Dedifferentiated amniotic fluid mesenchymal stem cell (primary cell): Measurements from ENCODE around the gene PHF21B.
"Not testable (repeated sequence)": the region's sequence is repeated elsewhere in the genome, so short reads cannot be mapped to it uniquely, and the experiment has no call there.

Experiments
- DNase-seq: peaks from one replicate; pipeline ENCODE4 v3.0.0-alpha.2; 2016; ENCODE audit errors: extremely low spot score

The PHF21B gene

DNA sequence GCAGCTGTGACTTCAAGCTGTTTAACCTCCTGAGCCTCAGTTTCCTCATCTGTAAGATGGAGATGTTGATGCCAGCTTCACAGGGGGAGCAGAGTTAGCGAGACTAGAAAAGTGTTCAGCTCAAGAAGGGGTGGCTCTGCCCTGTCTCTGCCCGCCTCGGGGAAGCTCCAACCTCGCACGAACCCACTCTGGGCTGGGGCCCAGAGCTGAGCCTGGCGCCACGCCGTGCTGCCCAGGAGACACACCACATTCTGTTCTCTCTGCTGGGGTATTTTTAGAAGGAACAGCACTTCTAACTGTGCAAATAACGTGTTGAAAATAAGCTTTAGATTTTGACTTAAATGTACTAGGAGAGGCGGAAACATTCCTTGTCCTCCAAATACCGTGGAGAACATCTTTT lies 74.1 kb downstream of the PHF21B start:
- DNase-seq, result no peak

DNA sequence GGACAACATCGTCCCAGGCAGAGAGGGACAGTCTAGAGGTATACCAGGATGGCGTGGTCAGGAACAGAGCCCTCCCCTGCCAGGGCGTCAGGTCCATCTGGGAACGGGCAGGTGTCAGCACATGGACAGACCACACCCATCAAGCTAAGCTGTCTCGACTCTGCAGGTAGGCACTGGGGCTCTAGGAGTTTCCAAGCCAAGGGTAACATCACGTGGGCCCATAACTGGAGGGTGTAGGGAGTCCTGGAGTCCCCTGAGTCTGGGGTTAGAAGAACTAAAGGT lies 75.4 kb downstream of the PHF21B start:
- DNase-seq, result no peak

DNA sequence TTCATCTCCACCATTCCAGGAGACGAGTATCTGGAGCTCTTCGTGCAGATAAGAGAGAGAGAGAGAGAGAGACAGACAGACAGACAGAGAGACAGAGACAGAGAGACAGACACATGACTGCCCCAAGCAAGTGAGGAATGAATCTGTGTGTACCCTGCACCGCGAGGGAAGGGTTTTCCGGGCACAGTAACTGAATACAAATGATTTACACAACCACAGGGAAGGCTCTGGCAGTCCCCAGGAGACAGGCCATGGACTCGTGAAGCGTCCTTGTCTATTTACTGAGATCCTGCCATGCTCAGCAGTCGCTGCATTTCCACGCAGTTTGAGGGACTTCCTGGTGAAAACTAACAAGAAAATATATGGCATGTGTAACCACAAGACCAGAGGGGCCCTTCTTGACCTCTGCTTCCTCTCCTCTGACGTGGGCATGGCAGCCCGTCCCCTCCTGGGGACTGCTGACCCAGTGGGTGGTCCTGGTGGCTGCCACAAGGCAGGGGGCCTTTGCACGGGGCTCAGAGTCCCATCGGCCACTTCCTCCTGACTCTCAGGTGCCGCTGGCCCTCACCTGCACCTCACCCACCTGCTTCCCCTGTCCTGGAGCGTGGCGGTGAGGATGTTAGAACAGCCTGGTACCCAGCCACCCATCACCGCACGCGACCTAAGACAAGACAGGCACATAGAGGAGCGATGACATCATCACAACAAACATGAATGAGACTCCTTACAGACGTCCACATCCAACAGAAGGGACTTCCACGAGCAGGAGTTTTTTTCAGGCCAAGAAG lies 75.9 kb downstream of the PHF21B start:
- DNase-seq, result no peak

DNA sequence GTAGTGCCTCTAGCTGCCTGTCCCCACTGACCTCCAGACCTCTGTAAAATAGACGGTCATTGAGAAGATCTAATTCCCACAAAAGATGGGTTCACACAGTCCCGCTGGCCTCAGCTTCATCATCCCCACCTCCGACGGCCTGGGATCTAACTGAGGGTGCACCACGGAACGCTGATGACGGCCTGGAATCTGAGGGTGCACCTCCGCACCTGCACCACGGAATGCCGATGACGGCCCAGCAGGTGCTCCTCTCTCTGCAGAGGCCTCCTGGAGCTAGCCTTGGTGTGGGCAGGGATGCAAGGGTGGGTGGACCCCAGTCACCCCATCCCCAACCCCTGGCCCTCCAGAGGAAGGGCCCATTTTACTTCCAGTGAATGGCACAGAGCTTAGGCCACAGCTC lies 77.3 kb downstream of the PHF21B start:
- no peak for DNase-seq

DNA sequence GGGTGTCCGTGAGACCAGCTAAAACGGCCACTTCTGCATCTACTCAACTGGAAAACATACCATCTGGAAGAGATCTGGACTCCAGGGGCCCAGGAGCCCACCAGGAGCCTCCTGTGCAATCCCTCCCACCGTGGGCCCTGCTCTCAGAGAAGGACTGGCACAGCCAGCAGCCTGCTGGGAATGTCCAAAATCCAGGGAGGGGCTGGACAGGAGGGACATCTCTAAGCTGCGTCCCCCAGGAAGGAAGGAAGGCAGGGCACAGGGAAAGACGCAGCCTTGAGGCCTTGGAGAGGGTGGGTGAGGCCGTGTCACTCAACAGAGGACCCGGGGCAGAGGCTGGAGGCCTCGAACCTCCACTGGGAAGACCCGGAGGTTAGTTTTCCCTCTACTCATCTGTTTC lies 78.0 kb downstream of the PHF21B start:
- DNase-seq, result no peak

DNA sequence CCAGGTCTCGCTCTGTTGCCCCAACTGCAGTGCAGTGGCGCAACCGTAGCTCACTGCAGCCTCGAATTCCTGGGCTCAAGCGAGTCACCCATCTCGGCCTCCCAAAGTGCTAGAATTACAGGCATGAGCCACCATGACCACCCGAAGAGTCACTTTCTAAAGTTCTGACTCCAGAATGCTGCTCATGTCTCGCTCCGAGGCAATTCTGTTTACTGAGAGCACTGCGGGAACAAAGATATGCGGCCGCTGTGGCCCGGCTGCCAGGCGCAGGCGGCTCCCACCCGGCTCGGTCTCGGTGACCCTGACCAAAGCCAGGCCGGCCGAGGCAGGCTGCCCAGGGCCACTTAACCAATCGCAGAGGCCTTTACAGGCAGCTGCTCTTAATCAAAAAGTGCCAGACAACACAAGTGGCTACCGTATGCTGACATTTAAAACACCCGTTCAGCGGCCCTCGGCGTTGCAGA lies 78.7 kb downstream of the PHF21B start:
- peak; percentile 26 for DNase-seq

DNA sequence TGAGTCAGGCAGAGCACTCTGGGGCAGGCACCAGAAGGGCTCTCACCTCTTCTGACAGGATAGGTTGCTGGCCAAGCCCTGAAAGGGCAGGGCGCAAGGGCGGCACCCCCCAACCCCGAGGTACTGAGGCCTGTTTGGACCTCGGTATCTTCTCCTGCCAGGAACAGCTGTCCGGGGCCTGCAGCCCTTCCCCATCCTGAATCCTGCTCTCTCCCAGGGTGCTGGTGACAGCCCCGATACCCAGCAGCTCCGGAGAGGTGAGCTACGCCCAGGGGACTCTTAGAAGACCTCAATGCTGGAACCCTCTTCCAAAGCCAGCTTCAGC lies 79.1 kb downstream of the PHF21B start:
- DNase-seq, result no peak

DNA sequence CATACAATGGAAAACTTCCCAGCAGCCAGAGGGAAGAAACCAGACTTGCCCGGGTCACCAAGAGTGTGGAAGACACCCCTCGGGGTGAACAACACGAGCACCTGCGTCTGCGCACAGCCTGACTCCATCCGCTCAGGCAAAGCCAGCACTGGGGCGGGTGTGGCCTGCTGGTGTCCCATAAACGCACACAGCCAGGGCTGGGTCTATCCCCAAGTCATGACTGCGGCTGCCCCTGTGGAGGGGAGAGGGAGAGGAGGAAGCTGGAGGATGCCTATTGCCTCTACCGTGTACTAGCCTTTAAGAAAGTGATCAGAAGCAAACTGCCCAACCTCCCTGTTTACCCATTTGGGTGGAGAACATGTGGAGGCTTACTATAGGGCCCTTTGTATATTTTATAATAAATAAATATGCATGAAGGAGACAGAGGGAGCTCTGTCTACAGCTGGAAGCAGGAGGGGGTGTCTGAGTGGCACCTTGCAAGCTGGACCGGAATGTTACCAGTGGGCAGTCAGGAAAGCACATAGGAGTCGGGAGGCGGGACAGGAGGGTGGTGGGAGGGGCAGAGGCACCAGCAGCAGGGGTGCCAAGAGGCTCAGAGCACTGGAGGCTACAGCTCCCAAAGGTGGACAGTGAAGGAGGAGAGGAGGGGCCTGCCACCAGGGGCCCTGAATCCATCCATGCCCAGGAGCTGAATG lies 79.6 kb downstream of the PHF21B start:
- DNase-seq, result no peak

DNA sequence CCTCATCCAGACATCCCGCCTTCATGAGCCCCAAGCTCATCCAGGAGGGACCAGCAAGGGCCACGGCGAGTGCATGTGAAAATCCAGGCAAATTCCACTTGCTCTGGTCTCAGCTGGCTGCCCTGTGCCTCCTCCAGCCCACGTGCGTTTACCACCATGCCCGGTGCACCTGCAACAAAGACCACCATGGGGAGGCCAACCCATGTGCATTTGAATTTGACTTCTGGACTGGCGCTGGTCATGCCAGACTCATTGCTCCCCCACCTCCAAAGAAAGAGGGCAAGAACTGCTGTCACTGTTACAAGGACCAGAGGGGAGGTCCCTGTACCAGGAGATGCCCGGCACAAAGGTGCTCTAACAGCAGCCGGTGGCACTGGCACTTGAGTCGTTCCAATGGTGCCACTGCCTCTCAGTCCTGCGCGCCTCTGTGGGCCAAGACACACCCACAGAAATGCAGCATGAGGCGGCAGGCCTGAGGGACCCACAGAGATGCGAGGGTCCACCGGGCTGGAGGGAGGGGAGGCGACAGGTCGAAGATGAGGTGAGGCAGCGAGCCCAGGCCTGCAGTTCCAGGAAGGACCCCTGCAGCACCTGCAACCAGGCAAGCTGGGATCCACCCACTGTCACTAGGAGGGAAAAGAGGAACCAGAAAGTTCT lies 80.3 kb downstream of the PHF21B start:
- DNase-seq, result no peak

DNA sequence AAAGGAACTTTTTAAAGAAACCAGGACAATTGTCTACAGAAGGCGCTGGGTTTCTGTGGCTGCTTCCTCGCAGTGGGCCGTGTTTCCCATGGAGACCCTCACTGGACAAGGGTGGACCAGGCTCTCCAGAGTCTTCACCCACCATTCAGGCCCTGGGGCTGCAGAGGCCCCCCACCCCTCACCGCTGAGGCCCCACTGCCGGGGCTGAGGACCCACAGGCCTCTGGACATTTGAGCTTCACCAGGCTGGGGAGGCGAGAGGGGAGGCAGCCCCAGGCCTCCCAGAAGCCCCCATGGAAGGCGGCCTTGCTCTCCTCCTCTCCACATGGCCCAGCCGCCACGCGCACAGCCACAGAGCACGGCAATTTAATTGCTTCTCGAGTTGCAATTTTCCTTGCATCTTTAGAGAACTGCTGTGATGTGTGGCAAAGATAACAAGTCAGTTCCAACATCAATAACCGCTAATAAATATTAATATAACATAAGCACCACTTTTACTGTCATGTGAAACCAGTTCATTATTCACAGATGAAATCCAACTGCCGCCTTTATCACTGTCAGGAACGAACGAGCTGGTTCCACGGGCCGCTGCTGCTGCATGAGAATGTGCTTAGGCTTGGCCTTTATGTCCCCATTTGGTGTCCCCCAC lies 81.0 kb downstream of the PHF21B start:
- DNase-seq, result no peak

DNA sequence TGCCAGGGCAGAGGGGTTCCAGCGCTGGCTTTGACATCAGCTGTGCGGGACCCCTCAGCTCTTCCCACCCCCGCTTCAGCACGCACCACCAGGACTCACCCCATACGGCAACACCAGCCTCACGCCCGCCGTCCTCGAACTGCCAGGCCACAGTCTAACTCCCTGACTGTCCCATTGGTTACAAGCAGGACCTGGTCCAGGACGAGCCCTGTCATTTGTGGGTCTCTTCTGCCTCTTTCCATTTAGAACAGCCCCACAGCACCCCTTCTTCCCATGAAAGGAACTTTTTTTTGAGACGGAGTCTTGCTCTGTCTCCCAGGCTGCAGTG lies 81.7 kb downstream of the PHF21B start:
- DNase-seq, result no peak

DNA sequence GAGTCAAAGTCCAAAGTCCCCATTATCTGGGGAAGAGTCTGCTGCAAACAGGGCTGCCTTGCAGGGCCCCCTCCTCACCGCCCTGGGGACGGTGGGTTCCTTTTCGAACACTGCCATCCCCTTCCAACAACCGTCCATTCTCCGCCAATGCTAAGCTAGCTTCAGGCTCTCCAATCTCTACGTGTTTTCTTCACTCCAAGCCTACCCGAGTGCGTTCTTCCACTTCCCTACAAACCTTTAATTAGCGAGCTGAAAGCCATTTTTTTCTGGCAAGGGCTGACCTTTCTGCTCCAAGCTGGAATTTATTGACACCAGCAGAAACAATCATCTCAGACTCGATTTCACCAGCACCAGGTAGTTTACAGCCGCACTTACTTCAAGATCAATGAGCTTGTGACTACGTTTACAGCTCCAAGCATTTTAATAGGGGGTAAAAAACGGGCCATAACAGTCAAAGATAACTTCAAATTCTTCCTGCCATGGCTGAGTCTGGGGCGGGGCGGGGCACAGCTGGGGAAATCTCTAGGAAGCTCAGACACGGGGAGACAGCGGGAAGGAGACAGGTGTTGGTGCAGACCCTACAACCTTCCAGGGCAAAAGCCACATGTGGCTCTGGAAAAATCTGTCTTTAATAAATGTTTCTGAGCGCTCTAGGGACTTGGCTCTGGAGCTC lies 82.2 kb downstream of the PHF21B start:
- no peak for DNase-seq

DNA sequence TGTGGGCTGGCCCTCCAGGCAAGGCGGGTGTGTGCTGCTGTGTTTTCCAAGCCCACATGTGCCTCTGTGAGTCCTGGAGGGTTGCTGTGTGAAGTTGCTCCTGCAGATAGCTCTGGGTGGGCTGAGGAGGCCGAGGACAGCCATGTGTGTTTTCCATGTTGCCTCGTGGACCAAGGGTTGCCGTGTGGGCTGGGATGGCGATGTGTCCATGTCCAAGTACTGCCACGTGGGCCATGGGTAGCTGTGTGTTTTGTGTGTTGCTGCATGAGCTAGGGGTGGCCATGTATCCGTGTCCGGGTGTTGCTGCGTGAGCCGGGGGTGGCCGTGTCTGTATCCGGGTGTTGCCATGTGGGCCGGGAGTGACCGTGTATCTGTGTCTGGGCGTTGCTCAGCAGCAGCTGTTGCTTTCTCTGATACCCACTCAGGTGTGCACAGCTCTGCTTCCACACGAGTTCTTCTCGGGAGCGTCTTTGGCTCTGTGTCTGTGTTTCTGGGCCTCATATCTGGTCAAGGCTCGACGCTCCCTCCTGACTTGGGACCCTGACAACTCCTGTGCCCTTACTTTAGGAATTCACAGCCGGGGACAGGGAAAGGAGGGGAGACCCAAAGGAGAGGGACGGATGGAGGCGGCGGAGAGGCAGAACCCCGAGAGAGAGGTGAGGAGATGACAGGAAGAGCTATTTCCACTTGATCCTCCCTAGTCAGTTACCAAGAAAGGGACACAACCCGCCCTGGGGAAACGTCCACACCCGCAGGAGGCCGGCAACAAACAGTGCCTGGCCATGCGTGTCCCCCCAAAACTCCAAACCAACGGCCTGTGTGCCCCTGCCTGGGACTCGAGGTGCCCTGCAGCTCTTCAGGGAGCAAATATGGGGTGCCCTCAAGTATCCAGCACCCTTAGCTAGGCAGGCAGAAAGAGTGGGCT lies 83.1 kb downstream of the PHF21B start:
- no peak for DNase-seq

DNA sequence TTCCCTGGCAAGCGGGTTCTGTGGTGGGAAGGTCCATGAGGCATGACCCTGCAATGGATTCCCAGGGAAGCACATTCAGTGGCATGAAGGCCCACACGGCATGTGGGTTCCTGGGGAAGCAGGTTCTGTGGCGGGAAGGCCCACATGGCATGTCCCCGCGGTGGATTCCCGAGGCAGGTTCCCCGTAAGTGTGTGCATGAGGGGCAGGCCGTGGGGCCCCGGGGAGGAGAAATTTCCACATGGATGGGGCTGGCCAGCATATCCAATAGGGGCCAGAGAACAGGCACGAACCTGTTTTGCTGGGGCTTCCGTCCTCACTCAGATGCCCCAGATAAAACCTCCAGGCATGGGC lies 83.7 kb downstream of the PHF21B start:
- DNase-seq, result no peak

DNA sequence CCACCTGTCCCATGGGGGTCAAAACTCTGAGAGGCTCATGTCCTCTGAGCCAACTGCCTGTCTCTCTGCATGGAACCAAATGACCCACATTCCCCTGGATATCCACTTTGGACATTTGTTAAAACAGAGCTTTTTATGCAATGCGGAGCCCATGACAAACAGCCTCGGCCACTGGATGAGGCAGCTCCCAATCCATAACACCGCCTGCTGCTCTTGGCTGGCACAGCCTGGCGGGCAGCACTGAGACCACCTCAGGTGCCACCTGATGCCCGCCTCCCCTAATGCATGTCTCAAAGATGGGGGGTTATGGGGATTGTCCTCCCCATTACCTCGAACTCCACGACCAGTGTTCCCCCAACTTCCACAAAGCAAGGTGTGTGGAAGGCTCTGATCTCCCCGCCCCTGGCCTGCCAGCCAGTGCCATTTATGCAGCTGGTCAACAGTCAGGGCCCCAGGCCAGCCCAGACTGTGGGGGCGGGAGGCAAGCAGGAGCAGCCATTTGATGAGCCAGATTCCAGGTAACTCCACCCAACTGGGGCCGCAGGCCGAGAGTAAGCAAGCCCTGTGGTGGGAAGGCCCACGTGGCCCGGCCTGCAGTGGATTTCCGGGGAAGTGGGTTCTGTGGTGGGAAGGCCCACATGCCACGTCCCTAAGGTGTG lies 84.2 kb downstream of the PHF21B start:
- DNase-seq, result no peak

DNA sequence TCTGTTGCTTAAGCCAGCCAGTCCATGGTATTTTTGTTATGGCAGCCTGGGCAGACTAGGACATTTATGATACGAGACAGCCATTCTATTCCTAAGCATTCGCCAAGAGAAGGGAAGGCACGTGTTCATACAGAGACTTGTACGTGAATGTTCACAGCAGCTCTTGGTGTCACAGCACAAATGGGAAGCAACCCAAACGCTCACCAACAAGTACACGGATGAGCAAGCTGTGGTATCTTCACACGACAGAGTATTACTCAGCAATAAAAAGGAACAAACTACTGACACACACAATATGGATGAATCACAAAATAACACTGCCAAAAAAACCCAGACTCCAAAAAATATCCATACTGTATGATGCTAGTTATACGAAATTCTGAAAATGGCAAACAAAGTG lies 85.1 kb downstream of the PHF21B start:
- DNase-seq, result no peak

DNA sequence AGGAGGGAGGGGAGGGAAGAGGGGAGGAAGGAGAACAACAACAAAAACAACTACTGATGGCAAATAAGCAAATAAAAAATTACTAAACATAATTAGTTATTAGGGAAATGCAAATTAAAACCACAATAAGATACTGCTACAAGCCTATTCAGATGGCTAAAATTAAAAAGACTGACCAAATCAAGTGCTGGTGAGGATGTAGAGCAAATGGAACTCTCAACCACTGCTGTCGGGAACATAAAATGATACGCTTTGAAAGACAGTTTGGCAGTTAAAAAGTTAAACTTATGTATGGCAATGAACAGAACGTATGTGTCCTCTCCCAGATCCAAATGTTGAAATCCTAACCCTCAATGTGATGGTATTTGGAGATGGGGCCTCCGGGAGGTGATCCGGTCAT lies 85.7 kb downstream of the PHF21B start:
- no peak for DNase-seq

DNA sequence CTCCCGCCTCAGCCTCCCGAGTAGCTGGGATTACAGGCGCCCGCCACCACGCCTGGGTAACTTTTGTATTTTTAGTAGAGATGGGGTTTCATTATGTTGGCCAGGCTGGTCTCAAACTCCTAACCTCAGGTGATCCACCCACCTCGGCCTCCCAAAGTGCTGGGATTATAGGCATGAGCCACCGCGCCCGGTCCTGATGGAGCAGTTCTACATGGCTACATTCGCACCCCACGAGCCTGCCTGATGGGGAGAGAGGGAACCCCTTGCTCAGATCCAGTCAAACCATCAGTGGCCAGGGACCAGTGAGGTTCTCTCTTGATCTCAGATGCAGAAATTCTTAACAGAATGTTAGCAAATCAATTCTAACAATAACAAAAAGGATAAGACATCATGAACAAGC lies 88.0 kb downstream of the PHF21B start:
- DNase-seq, result not testable (repeated sequence)

DNA sequence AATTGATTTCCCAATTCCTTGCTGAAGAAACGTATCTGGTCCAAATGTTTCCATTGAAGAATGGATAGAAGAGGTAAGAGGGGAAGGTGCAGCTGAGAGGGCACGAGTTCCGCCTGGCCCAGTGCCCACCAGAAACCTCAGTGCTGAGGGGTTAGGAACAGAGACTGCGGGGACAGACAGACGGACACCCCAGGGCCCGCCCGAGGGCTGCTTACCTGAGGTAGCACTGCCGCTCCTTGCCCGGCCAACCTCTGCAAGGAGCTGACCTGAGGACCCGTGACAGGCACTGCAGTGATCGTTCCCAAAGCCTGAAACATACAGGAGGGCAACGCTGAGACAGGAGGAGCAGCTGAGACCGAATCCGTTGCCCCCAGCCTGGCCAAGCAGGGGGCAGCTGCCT lies 89.6 kb downstream of the PHF21B start:
- no peak for DNase-seq

DNA sequence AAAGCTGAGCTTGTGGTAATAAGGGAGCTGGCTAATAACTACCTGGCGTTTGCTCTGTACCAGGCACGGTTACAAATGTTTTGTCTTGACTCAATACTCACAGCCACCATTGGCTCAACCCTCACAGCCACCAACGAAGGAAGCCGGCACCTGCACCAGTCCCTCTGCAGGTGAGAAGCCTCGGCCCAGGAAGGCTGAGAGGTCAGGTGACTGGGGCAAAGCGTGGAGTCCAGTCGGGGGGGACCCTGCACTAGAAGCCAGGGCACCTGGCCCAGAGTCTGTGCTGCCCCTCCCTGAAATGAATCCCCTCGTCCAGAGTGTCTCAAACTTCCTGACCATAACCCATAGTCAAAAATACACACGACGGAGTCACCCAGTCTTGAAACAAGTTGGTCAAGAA lies 90.1 kb downstream of the PHF21B start:
- DNase-seq, result no peak

DNA sequence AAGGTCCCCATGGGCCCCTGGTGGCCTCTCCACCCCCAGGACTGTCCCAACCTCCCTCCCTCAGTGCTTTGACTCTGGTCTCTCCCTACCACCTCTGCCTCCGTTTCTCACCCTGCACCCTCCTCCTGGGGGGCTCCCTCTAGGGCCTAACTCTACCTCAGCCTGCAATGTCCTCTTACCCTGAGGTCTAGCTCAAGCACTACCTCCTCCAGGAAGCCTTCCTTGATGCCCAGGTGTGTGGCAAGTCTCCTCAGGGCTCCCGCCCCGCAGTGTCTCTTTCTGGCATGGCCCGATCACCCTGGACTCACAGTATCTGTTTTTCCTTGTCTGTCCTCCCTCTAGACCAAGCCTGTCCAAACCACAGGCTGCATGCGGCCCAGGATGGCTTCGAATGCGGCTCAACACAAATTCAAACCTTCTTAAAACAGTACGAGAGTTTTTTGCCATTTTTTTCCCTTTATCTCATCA lies 90.8 kb downstream of the PHF21B start:
- no peak for DNase-seq
